Thyroid gland (tissue), 4 donors: ENCODE data around the gene IL33. TPM values are rescaled to one million over a fixed set of nuclear protein-coding genes. Genes with fewer than 3 reads are reported as not detected.

Experiments
- DNase-seq, 2 donors: peaks; one replicate each; pipeline ENCODE4 v3.0.0-alpha.2; 2019
- H3K27ac ChIP-seq, 3 donors: fragments of 200-600 bp; sonication (generic); 1 replicate in 2 of 3; 2 replicates in 1 of 3; pipeline ENCODE4 v1.5.1; 2016 to 2019; ENCODE audit warnings: mild to moderate bottlenecking in 1 of 3, moderate library complexity in 1 of 3
- H3K27me3 ChIP-seq: fragments of 200-600 bp; sonication (generic); one replicate; pipeline ENCODE4 v1.5.1; 2019
- H3K36me3 ChIP-seq, 2 donors: fragments of 200-600 bp; sonication (generic); one replicate each; pipeline ENCODE4 v1.5.1; 2016 to 2019
- H3K4me1 ChIP-seq, 2 donors: fragments of 200-600 bp; sonication (generic); one replicate each; pipeline ENCODE4 v1.5.1; 2017 to 2019
- H3K4me3 ChIP-seq, 3 donors: fragments of 200-600 bp; sonication (generic); replicated peaks in 1 of 3; 1 replicate in 2 of 3; 2 replicates in 1 of 3; pipeline ENCODE4 v1.5.1; 2016; ENCODE audit warnings: mild to moderate bottlenecking in 1 of 3
- H3K9me3 ChIP-seq: fragments of 200-600 bp; sonication (generic); one replicate; pipeline ENCODE4 v1.5.1; 2017
- POLR2A ChIP-seq, 2 donors: fragments of 450-650 bp; IDR thresholded peaks; one replicate each; pipeline ENCODE4 v1.6.1; 2017; ENCODE audit warnings: antibody characterized with exemption in 2 of 2, mild to moderate bottlenecking in 2 of 2, moderate library complexity in 1 of 2
- WGBS, 2 donors: methylation state at CpG; one replicate each; pipeline ENCODE4 v1.1.5; 2017; 5-methylcytosine and 5-hydroxymethylcytosine counted together
- intact Hi-C: fragments of 100-400 bp; cut with DNase I; formaldehyde crosslinking; loops from one replicate; pipeline ENCODE4 v1.15.1; 2023
- total RNA-seq, 4 donors: library from RNA; depleted of rRNA; stranded (reverse); fragments of >200 nt; gene quantifications; one replicate each; pipeline ENCODE4 v1.2.3, GENCODE V29; 2016
- TF ChIP-seq, protein P1 (sequence below), 6 experiments: fragments of 200-600 bp in 3 of 6; fragments of 450-650 bp in 3 of 6; sonication (generic) in 3 of 6; IDR thresholded peaks; one replicate each; pipeline ENCODE4 v1.5.1; 2016 to 2019; ENCODE audit warnings: antibody characterized with exemption in 6 of 6, mild to moderate bottlenecking in 2 of 6, inconsistent platforms in 1 of 6, moderate library complexity in 1 of 6

IL33 gene
- total RNA-seq, 4 donors from 2014 or later, result 15.7 to 33.9 (median 19.9) TPM

GRCh38 chr9:6199596-6199995 is 16.0 kb upstream of the IL33 start:
- DNase-seq, result no peak
- H3K27me3 ChIP-seq, result no peaks in the 10 kb centered on the region
- H3K9me3 ChIP-seq, result no peaks in the 10 kb centered on the region
- 65 to 72% methylated on average over 3 of the region's 3 CpGs for WGBS, 2 donors
- intact Hi-C loops, result loop anchor here (5.0 kb wide), 1 partner anchor 108 kb away; no protein-coding TSS in a partner anchor
- H3K4me3 ChIP-seq, result no peak overlapping the region
- peaks cover 0 to 5% of the 10 kb centered on the region in 2 donors for H3K4me1 ChIP-seq
- H3K36me3 ChIP-seq, result no peaks in the 10 kb centered on the region
- no peak overlapping the region for H3K27ac ChIP-seq
- TF ChIP-seq, protein P1, sequence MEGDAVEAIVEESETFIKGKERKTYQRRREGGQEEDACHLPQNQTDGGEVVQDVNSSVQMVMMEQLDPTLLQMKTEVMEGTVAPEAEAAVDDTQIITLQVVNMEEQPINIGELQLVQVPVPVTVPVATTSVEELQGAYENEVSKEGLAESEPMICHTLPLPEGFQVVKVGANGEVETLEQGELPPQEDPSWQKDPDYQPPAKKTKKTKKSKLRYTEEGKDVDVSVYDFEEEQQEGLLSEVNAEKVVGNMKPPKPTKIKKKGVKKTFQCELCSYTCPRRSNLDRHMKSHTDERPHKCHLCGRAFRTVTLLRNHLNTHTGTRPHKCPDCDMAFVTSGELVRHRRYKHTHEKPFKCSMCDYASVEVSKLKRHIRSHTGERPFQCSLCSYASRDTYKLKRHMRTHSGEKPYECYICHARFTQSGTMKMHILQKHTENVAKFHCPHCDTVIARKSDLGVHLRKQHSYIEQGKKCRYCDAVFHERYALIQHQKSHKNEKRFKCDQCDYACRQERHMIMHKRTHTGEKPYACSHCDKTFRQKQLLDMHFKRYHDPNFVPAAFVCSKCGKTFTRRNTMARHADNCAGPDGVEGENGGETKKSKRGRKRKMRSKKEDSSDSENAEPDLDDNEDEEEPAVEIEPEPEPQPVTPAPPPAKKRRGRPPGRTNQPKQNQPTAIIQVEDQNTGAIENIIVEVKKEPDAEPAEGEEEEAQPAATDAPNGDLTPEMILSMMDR (IDR thresholded peaks at IDR 0.05), result no peak
- TF ChIP-seq POLR2A (IDR thresholded peaks at IDR 0.05), result no peak

DNA sequence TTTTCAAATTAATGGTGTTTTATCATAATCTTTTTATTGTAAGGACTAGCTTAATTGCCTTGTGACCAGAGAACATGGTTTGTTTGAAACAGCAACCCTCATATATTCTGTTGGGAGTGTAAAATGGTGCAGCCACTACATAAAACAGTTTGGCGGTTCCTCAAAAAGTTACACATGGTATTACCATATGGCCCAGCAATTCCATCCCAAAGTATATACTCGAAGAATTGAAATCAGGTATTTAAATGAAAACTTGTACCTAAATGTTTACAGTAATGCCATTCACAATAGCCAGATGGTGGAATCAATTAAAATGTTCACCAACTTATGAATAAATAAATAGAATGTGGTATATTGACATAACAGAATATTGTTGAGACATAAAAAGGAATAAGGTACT is 14.8 kb upstream of the IL33 start:
- Histone ChIP-seq H3K27me3 (no peaks in the 10 kb centered on the region), H3K9me3 (no peaks in the 10 kb centered on the region), H3K4me1 (no peaks in the 10 kb centered on the region), H3K36me3 (no peaks in the 10 kb centered on the region), H3K27ac (no peak overlapping the region), H3K4me3 (no peak overlapping the region)
- TF ChIP-seq POLR2A (IDR thresholded peaks at IDR 0.05), result no peak
- TF ChIP-seq, protein P1 (IDR thresholded peaks at IDR 0.05), result no peak
- DNase-seq, result no peak
- 96% methylated on average over 2 of the region's 2 CpGs for WGBS, 2 donors
- intact Hi-C loops, result no loop called here

- intact Hi-C loops, result no loop called here
- Histone ChIP-seq H3K4me1 (peaks cover 0 to 2% of the 10 kb centered on the region in 2 donors), H3K27me3 (no peaks in the 10 kb centered on the region), H3K9me3 (no peaks in the 10 kb centered on the region), H3K36me3 (no peaks in the 10 kb centered on the region), H3K4me3 (no peak overlapping the region), H3K27ac (no peak overlapping the region)
- 79 to 82% methylated on average over 2 of the region's 2 CpGs for WGBS, 2 donors
- TF ChIP-seq, protein P1 (IDR thresholded peaks at IDR 0.05), result no peak
- TF ChIP-seq POLR2A (IDR thresholded peaks at IDR 0.05), result no peak
- no peak for DNase-seq
Measured at GRCh38 chr9:6209966-6210365, 5.6 kb upstream of the IL33 start.

- intact Hi-C loops, result no loop called here
- 80 to 85% methylated on average over 3 of the region's 3 CpGs for WGBS, 2 donors
- no peaks in the 10 kb centered on the region for H3K9me3 ChIP-seq
- no peak overlapping the region for H3K4me3 ChIP-seq
- H3K36me3 ChIP-seq, result no peaks in the 10 kb centered on the region
- H3K4me1 ChIP-seq, result peaks cover 8 to 17% of the 10 kb centered on the region in 2 donors
- DNase-seq, result no peak
- no peak for TF ChIP-seq POLR2A (IDR thresholded peaks at IDR 0.05)
- TF ChIP-seq, protein P1 (IDR thresholded peaks at IDR 0.05), result no peak
- H3K27me3 ChIP-seq, result no peaks in the 10 kb centered on the region
- no peak overlapping the region for H3K27ac ChIP-seq
Measured at GRCh38 chr9:6212722-6213375, 2.8 kb upstream of the IL33 start.

GRCh38 chr9:6214434-6214833 is 1.2 kb upstream of the IL33 start:
- no peak for TF ChIP-seq POLR2A (IDR thresholded peaks at IDR 0.05)
- TF ChIP-seq, protein P1 (IDR thresholded peaks at IDR 0.05), result no peak
- 78 to 83% methylated on average over 1 of the region's 1 CpG for WGBS, 2 donors

More at GRCh38 chr9:6214434-6214833, 1.2 kb upstream of the IL33 start:
- no peak overlapping the region for H3K4me3 ChIP-seq
- intact Hi-C loops, result no loop called here
- no peak overlapping the region for H3K27ac ChIP-seq
- H3K36me3 ChIP-seq, result no peaks in the 10 kb centered on the region
- H3K27me3 ChIP-seq, result no peaks in the 10 kb centered on the region
- peaks cover 13 to 17% of the 10 kb centered on the region in 2 donors for H3K4me1 ChIP-seq
- H3K9me3 ChIP-seq, result no peaks in the 10 kb centered on the region
- no peak for DNase-seq
